Dermis lymphatic vessel endothelial cell (primary cell): ENCODE measurements around the gene TMEM176B. TPM values are rescaled to one million over a fixed set of nuclear protein-coding genes. Genes with fewer than 3 reads are reported as not detected.

Source experiments
- total RNA-seq: library from RNA; depleted of rRNA; stranded (reverse); fragments of >200 nt; gene quantifications from 2 replicates; pipeline ENCODE4 v1.2.1, GENCODE V29; 2014

Gene TMEM176B
- total RNA-seq, result not detected in 2 replicates

GRCh38 chr7:150799741-150800580, at the start of gene TMEM176B:
TSS of gene TMEM176B (minus strand) at chr7:150800364. CDS start at chr7:150796569, 3,795 bp downstream.

DNA sequence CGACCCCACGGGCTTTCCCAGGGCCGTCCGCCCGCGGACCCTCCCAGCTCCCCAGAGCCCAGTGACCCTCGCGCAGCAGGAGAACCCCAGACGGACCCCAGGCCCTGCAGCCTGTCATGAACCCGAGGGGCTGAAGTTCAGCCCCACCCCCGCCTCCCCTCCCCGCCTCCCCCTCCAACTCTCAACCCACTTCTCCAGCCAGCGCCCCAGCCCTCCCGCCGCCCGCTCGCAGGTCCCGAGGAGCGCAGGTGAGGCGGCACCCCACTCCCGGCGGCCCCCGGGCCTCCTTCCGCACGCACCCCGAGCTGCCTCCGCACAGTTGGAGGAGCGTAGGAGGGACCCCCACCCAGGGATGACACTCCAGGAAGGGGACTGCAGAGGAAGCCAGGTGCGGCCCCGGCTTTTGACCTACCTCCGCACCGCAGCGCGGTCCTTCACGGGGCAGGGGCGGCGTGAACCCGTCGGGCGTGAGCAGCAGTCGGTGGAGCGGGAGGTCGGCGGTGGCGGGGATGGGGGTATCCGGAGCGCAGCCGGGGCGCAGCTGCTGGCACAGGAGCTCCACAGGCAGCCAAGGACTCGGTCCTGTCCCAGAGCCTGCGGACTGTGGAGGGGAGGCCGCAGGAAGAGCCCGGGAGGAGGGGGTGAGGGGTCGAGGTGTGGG, 547 bp upstream of the TMEM176B start, which contains the start of gene TMEM176A:
Gene TMEM176A, plus strand, starts transcription at position 189 of the 661 bp plus-strand sequence. CDS start 782 bp downstream, outside the sequence.

Other genes with a start within 250 kb of the TMEM176B start
- 250 and 389 TPM in 2 replicates for gene GIMAP4, start 233.0 kb downstream of the TMEM176B start, total RNA-seq
- 248 and 292 TPM in 2 replicates for gene GIMAP6, start 168.0 kb downstream of the TMEM176B start, total RNA-seq
- 33.9 and 42.9 TPM in 2 replicates for gene GIMAP2, start 114.7 kb downstream of the TMEM176B start, total RNA-seq
- 21.1 and 28.8 TPM in 2 replicates for gene GIMAP1, start 83.8 kb downstream of the TMEM176B start, total RNA-seq
- 420 and 509 TPM in 2 replicates for gene GIMAP5, start 62.9 kb downstream of the TMEM176B start, total RNA-seq
- gene TMEM176A, start 405 bp upstream of the TMEM176B start, total RNA-seq, result not detected in 2 replicates
- gene AOC1, start 52.2 kb upstream of the TMEM176B start, total RNA-seq, result not detected in 2 replicates
- gene KCNH2, start 178.0 kb upstream of the TMEM176B start, total RNA-seq, result not detected in 2 replicates
- gene NOS3, start 190.7 kb upstream of the TMEM176B start, total RNA-seq, result 29.3 and 29.9 TPM in 2 replicates
- gene ATG9B, start 224.1 kb upstream of the TMEM176B start, total RNA-seq, result under 0.01 TPM in 2 replicates
- 10.1 and 10.3 TPM in 2 replicates for gene ABCB8, start 228.1 kb upstream of the TMEM176B start, total RNA-seq
- 0.09 and 0.11 TPM in 2 replicates for gene ASIC3, start 248.2 kb upstream of the TMEM176B start, total RNA-seq